HEK293 (cell line): ENCODE results near the gene KRT9.

ENCODE experiments used
- GLIS2 ChIP-seq: fragments of 450-650 bp; formaldehyde crosslinking; IDR thresholded peaks from 2 replicates; pipeline ENCODE4 v1.5.1; 2016; ENCODE audit warnings: missing biosample characterization, missing genetic modification characterization
- KLF9 ChIP-seq: fragments of 450-650 bp; formaldehyde crosslinking; IDR thresholded peaks from 2 replicates; pipeline ENCODE4 v1.5.1; 2016; ENCODE audit warnings: missing biosample characterization, missing genetic modification characterization, low read depth
- PRDM1 ChIP-seq: fragments of 450-650 bp; formaldehyde crosslinking; IDR thresholded peaks from 2 replicates; pipeline ENCODE4; 2016; ENCODE audit warnings: missing biosample characterization, missing genetic modification characterization
- YY1 ChIP-seq: fragments of 450-650 bp; formaldehyde crosslinking; IDR thresholded peaks from 2 replicates; pipeline ENCODE4 v1.5.1; 2018; ENCODE audit warnings: missing biosample characterization, missing genetic modification characterization
- ZBTB17 ChIP-seq: fragments of 450-650 bp; formaldehyde crosslinking; IDR thresholded peaks from 2 replicates; pipeline ENCODE4 v1.5.1; 2016; ENCODE audit warnings: missing biosample characterization, missing genetic modification characterization
- ZNF140 ChIP-seq: fragments of 450-650 bp; formaldehyde crosslinking; IDR thresholded peaks from 2 replicates; pipeline ENCODE4 v1.5.1; 2016; ENCODE audit warnings: missing biosample characterization, missing genetic modification characterization
- ZNF211 ChIP-seq: fragments of 450-650 bp; formaldehyde crosslinking; IDR thresholded peaks from 2 replicates; pipeline ENCODE4 v1.5.1; 2016; ENCODE audit warnings: low read depth, missing biosample characterization, missing genetic modification characterization
- ZNF549 ChIP-seq: fragments of 450-650 bp; IDR thresholded peaks from 2 replicates; pipeline ENCODE4 v1.5.1; 2018; ENCODE audit warnings: missing biosample characterization, missing genetic modification characterization, mild to moderate bottlenecking, inconsistent platforms, moderate library complexity
- ZNF677 ChIP-seq: fragments of 450-650 bp; IDR thresholded peaks from 2 replicates; pipeline ENCODE4 v1.5.0; 2018; ENCODE audit warnings: missing biosample characterization, mild to moderate bottlenecking, missing genetic modification characterization, moderate library complexity
- ZNF785 ChIP-seq: fragments of 450-650 bp; formaldehyde crosslinking; IDR thresholded peaks from 2 replicates; pipeline ENCODE4 v1.5.1; 2016; ENCODE audit warnings: missing biosample characterization, missing genetic modification characterization
- TF ChIP-seq, protein P1 (sequence below): fragments of 450-650 bp; formaldehyde crosslinking; IDR thresholded peaks from 2 replicates; pipeline ENCODE4 v1.5.1; 2016; ENCODE audit warnings: missing biosample characterization, missing genetic modification characterization

DNA sequence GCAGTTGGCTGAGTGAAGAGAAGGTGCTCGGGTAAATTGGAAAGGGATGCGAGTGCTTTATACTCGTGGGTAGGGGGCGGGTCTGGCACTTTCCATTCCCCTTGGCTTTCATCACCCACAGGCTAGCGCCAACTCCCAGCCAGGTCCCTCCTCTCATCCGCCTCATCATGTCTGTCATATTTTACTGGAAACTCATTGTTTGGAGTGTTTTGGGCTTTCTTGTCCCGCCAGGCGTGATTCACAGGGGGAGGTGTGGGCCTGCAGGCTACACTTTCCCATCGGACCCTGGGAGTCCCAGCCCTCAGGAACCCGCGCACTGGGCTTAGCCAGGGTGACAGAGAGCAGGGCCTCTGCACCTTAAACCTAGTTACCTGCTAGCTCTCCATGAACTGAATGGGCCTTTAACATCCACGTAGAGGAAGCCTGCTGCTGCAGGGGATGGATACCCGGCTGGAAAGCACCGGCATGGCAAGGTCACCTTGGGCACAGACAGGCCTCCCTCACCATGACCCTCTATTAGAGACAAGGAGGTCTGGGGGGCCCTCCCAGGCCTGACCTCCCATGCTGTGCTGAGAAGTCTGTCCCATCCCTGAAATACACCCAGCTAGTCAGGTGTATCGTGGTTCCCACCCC lies 15.1 kb upstream of the KRT9 start, which contains the start of gene KRT14:
- TF ChIP-seq, protein P1, sequence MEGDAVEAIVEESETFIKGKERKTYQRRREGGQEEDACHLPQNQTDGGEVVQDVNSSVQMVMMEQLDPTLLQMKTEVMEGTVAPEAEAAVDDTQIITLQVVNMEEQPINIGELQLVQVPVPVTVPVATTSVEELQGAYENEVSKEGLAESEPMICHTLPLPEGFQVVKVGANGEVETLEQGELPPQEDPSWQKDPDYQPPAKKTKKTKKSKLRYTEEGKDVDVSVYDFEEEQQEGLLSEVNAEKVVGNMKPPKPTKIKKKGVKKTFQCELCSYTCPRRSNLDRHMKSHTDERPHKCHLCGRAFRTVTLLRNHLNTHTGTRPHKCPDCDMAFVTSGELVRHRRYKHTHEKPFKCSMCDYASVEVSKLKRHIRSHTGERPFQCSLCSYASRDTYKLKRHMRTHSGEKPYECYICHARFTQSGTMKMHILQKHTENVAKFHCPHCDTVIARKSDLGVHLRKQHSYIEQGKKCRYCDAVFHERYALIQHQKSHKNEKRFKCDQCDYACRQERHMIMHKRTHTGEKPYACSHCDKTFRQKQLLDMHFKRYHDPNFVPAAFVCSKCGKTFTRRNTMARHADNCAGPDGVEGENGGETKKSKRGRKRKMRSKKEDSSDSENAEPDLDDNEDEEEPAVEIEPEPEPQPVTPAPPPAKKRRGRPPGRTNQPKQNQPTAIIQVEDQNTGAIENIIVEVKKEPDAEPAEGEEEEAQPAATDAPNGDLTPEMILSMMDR: no peak
- TF ChIP-seq PRDM1 (tag by site-specific recombination): no peak
- TF ChIP-seq ZNF677 (tag by site-specific recombination): no peak
- TF ChIP-seq ZNF549 (tag by site-specific recombination): no peak
- TF ChIP-seq YY1 (tag by site-specific recombination): no peak
- TF ChIP-seq GLIS2 (tag by site-specific recombination): no peak
- TF ChIP-seq ZNF785 (tag by site-specific recombination): no peak
- no peak for TF ChIP-seq ZNF140 (tag by site-specific recombination)
- TF ChIP-seq KLF9 (tag by site-specific recombination): no peak
- TF ChIP-seq ZBTB17: no peak
- TF ChIP-seq ZNF211: no peak
